HG03571 (cell line): ENCODE data around the gene LRRC4C.
"Not testable (repeated sequence)": the region's sequence is repeated elsewhere in the genome, so short reads cannot be mapped to it uniquely, and the experiment has no call there.

ENCODE experiments used
- ATAC-seq: cut with Tn5 transposase; IDR thresholded peaks from one replicate; pipeline ENCODE4 v1.9.1; 2021; ENCODE audit not compliant: unreplicated experiment

The LRRC4C gene

GRCh38 chr11:40522080-40522479 lies 937.4 kb downstream of the LRRC4C start:
- not testable (repeated sequence) for ATAC-seq

GRCh38 chr11:40517122-40517521 lies 942.3 kb downstream of the LRRC4C start:
- ATAC-seq, result no peak

- no peak for ATAC-seq
These were observed 945.3 kb downstream of the LRRC4C start for GRCh38 chr11:40514124-40514523.

- no peak for ATAC-seq
These were observed 946.2 kb downstream of the LRRC4C start for GRCh38 chr11:40513281-40513680.

- no peak for ATAC-seq
These were observed 951.1 kb downstream of the LRRC4C start for GRCh38 chr11:40508303-40508702.

GRCh38 chr11:40506226-40506625 lies 953.2 kb downstream of the LRRC4C start:
- no peak for ATAC-seq

DNA sequence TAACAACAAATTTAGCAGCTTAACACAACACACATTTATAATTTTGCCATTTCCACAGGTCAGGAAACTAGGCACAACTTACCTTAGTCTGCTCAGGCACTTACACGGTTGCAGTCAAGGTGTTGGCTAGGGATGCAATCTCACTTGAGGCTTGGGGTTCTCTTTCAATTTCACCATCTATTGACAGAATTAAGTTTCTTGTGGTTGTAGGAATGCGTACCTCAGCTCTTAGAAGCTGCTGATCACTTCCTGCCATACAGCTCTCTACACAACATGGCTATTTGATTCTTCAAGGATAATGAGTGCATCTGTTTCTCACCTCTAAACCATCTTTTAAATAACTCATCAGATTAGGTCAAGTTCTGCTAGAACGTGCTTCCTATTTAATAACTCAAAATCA lies 968.1 kb downstream of the LRRC4C start:
- no peak for ATAC-seq

- no peak for ATAC-seq
These were observed 991.7 kb downstream of the LRRC4C start for GRCh38 chr11:40467771-40468170.

GRCh38 chr11:40445391-40445790 lies 1014.1 kb downstream of the LRRC4C start:
- ATAC-seq, result no peak

- no peak for ATAC-seq
These were observed 1015.3 kb downstream of the LRRC4C start for GRCh38 chr11:40444151-40444550.

DNA sequence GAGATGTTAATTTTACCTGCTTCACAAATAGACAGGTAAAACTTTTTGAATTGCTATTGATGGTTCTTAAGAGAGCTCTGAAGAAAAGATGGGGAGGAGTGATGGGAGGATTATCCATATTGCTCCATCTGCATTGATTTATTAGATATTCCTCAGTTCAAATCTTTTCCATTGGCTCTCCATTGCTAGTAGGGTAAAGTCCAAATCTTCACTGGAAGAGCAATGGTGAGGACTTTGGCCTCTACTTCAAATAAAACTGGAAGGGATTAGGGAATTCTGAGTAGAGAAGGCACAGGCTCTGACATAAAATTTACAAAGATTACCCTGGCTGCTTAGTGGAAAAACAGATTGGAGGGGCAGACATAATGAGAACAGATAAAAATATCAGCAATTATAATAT lies 1024.1 kb downstream of the LRRC4C start:
- ATAC-seq, result no peak

GRCh38 chr11:40434926-40435325 lies 1024.5 kb downstream of the LRRC4C start:
- no peak for ATAC-seq

GRCh38 chr11:40432358-40432757 lies 1027.1 kb downstream of the LRRC4C start:
- no peak for ATAC-seq

- ATAC-seq, result no peak
These were observed 1034.3 kb downstream of the LRRC4C start for GRCh38 chr11:40425168-40425567.

DNA sequence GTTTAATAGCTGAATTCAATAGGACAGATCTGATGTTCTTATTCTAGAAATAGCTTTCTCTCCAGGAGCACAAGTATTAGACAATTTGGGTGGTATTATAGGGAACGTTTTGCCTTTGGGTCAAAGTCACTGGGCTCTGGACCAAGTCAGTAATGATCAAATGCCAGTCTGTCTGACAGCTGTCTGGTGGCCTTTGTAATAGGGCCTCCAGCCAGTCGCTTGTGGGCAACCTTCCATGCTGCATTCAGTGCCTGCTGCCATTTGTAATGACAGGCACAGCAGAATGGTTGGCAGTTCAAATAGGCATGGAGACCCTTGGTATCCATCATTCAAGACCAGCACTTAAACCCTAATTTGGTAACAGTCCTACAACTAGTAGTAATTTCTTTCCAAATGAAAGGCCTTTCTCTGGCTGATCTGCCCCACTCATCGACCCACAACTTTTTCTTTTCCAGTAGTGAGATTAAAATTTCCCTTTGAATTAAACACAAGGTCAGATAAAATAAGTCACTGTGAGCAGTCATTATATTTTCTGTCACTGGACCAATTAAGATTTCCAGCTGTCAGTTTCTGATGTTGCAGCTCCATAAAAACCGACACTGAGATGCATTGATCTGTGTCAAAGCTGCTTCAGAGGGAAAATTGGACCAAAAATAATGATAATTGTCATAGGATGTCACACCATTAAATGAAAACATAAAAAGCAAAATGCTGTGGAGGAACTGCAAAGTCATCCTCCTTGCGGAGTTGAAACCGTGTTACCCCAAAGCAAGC lies 1038.1 kb downstream of the LRRC4C start:
- no peak for ATAC-seq

- no peak for ATAC-seq
These were observed 1041.8 kb downstream of the LRRC4C start for GRCh38 chr11:40417627-40418026.

GRCh38 chr11:40407355-40407754 lies 1052.1 kb downstream of the LRRC4C start:
- ATAC-seq, result no peak

GRCh38 chr11:40405614-40406013 lies 1053.8 kb downstream of the LRRC4C start:
- ATAC-seq, result no peak

- ATAC-seq, result no peak
These were observed 1056.1 kb downstream of the LRRC4C start for GRCh38 chr11:40403321-40403720.

- no peak for ATAC-seq
These were observed 1058.2 kb downstream of the LRRC4C start for GRCh38 chr11:40401132-40401853.

DNA sequence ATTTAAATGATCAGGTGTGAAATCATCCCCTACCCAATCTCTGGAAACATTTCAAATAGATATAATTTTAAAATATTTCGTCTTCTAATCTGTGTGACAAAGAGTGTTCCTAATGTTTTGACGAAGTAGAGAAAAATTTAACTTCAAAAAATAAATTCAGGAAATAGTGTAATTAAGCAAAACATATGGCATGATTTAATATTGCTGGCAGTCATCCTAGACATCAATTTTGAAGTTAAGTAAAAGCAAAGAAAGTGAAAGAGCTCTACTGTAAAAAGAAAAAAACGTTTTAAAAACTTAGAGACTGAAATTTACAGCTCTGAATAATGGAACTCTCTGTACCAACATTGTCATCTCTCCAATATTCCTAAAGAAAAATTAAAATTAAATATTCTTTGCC lies 1062.3 kb downstream of the LRRC4C start:
- ATAC-seq, result no peak

GRCh38 chr11:40393511-40393910 lies 1065.9 kb downstream of the LRRC4C start:
- ATAC-seq, result no peak
